ENCODE data around the gene HECTD4.

GRCh38 chr12:112370868-112371510, 11.2 kb downstream of the HECTD4 start:
- TF ChIP-seq YY1 (IDR thresholded peaks at IDR 0.05; ENCODE audit: insufficient read depth, insufficient read length) (no peak), ZNF274 (IDR thresholded peaks at IDR 0.05; ENCODE audit: low read depth, low read length) (no peak), SUZ12 (IDR thresholded peaks at IDR 0.05; ENCODE audit: extremely low read depth, insufficient read depth, insufficient read length) (no peak)

Measured in NT2/D1 (cell line).